PC-9 (cell line): Measurements from ENCODE around the gene VASP. TPM values are rescaled to one million over a fixed set of nuclear protein-coding genes. Genes with fewer than 3 reads are reported as not detected.

Experiments
- BruUV-seq: library from RNA; stranded (reverse); fragments of 400-500 nt; replicated peaks from 2 replicates; lab custom pipeline; 2021; lab: Mats Ljungman, UMichigan
- CTCF ChIA-PET: fragments of 300-600 bp; sonication (Branson Sonifier 250); formaldehyde crosslinking; loops from one replicate; lab custom pipeline; 2022; ENCODE audit warnings: antibody characterized with exemption; lab: Charles Lee
- POLR2A ChIA-PET: fragments of 300-600 bp; sonication (Branson Sonifier 250); formaldehyde crosslinking; loops from one replicate; lab custom pipeline; 2022; ENCODE audit warnings: antibody characterized with exemption; ENCODE audit not compliant: unreplicated experiment; lab: Charles Lee
- DNase-seq, 2 experiments: peaks; one replicate each; pipeline versions ENCODE4 v3.0.0 to v3.0.0-alpha.2; 2015 to 2022; ENCODE audit warnings: mixed read lengths in 1 of 2
- H2AFZ ChIP-seq: fragments of 200-600 bp; sonication (generic); 2 replicates; pipeline ENCODE4 v1.8.1; 2017; ENCODE audit warnings: antibody characterized with exemption
- H3F3A ChIP-seq: fragments of 200-600 bp; sonication (generic); 2 replicates; pipeline ENCODE4 v1.8.1; 2017; ENCODE audit warnings: antibody characterized with exemption, mild to moderate bottlenecking, low read depth; ENCODE audit not compliant: insufficient read depth
- H3K27ac ChIP-seq: fragments of 200-600 bp; sonication (generic); 2 replicates; pipeline ENCODE4 v1.6.1; 2016; ENCODE audit warnings: mixed run types
- H3K27me3 ChIP-seq: fragments of 200-600 bp; sonication (generic); 2 replicates; pipeline ENCODE4 v1.6.1; 2016; ENCODE audit warnings: low read depth, mixed run types; ENCODE audit not compliant: insufficient read depth
- H3K36me3 ChIP-seq: fragments of 200-600 bp; sonication (generic); 2 replicates; pipeline ENCODE4 v1.6.1; 2016; ENCODE audit warnings: low read depth, mixed run types
- H3K4me1 ChIP-seq: fragments of 200-600 bp; sonication (generic); replicated peaks from 2 replicates; pipeline ENCODE4 v1.6.1; 2016; ENCODE audit warnings: mixed run types; ENCODE audit not compliant: insufficient read depth
- H3K4me2 ChIP-seq: fragments of 200-600 bp; sonication (generic); 2 replicates; pipeline ENCODE4 v1.6.1; 2017; ENCODE audit warnings: mixed run types
- H3K4me3 ChIP-seq: fragments of 200-600 bp; sonication (generic); 2 replicates; pipeline ENCODE4 v1.6.1; 2016; ENCODE audit warnings: mixed run types
- H3K79me2 ChIP-seq: fragments of 200-600 bp; sonication (generic); 2 replicates; pipeline ENCODE4 v1.6.1; 2017; ENCODE audit warnings: low read depth, mixed run types
- H3K9me2 ChIP-seq: fragments of 200-600 bp; sonication (generic); 2 replicates; pipeline ENCODE4 v1.8.1; 2017; ENCODE audit warnings: mild to moderate bottlenecking; ENCODE audit not compliant: insufficient read depth
- H3K9me3 ChIP-seq: fragments of 200-600 bp; sonication (generic); 2 replicates; pipeline ENCODE4 v1.8.1; 2016; ENCODE audit warnings: low read depth; ENCODE audit not compliant: insufficient read depth
- H4K20me1 ChIP-seq: fragments of 200-600 bp; sonication (generic); 2 replicates; pipeline ENCODE4 v1.8.1; 2017; ENCODE audit not compliant: insufficient read depth
- EZH2 ChIP-seq: fragments of 200-600 bp; sonication (generic); IDR thresholded peaks from 2 replicates; pipeline ENCODE4 v1.8.0; 2017; ENCODE audit warnings: antibody characterized with exemption, low read depth
- intact Hi-C: fragments of 100-400 bp; cut with micrococcal nuclease; formaldehyde crosslinking; loops from one replicate; pipeline ENCODE4 v1.10.0; 2022; ENCODE audit not compliant: unreplicated experiment
- total RNA-seq: library from RNA; stranded (reverse); gene quantifications from 2 replicates; pipeline ENCODE4 v1.2.3, GENCODE V29; 2021
- TF ChIP-seq, protein P1 (sequence below): fragments of 200-600 bp; sonication (generic); conservative IDR thresholded peaks from 2 replicates; pipeline ENCODE4 v1.6.1; 2017; ENCODE audit warnings: mixed run types, antibody characterized with exemption, mild to moderate bottlenecking, moderate library complexity

VASP gene
- total RNA-seq, 1 experiment from 2014 or later, result 123 TPM

GRCh38 chr19:45528744-45529419 is 21.6 kb downstream of the VASP start:
- H3K27me3 ChIP-seq, result no peaks in the 10 kb centered on the region
- H3K4me1 ChIP-seq, result peaks cover 24% of the 10 kb centered on the region
- H3K36me3 ChIP-seq, result peaks cover 16% of the 10 kb centered on the region; the same call in 1 of the 2 replicates
- H3K9me3 ChIP-seq, result peaks cover 13% of the 10 kb centered on the region
- no peak for TF ChIP-seq EZH2
- TF ChIP-seq, protein P1, sequence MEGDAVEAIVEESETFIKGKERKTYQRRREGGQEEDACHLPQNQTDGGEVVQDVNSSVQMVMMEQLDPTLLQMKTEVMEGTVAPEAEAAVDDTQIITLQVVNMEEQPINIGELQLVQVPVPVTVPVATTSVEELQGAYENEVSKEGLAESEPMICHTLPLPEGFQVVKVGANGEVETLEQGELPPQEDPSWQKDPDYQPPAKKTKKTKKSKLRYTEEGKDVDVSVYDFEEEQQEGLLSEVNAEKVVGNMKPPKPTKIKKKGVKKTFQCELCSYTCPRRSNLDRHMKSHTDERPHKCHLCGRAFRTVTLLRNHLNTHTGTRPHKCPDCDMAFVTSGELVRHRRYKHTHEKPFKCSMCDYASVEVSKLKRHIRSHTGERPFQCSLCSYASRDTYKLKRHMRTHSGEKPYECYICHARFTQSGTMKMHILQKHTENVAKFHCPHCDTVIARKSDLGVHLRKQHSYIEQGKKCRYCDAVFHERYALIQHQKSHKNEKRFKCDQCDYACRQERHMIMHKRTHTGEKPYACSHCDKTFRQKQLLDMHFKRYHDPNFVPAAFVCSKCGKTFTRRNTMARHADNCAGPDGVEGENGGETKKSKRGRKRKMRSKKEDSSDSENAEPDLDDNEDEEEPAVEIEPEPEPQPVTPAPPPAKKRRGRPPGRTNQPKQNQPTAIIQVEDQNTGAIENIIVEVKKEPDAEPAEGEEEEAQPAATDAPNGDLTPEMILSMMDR, result peak; percentile 34; the same call in 1 of the 2 replicates
- H3K27ac ChIP-seq, result peak overlapping the region; percentile 88
- H3K4me2 ChIP-seq, result peak overlapping the region; percentile 97
- CTCF ChIA-PET, result interaction anchor here (0.5 to 1.2 kb wide), 5 partner anchors 29 to 357 kb away, joined by 3 to 6 read pairs (median 3); partner anchors contain the start of genes EML2 and IRF2BP1
- H4K20me1 ChIP-seq, result no peaks in the 10 kb centered on the region
- DNase-seq, result peak; percentile 82 to 85
- no TSS peak for BruUV-seq
- peaks cover 55% of the 10 kb centered on the region for H3F3A ChIP-seq
- H3K4me3 ChIP-seq, result peak overlapping the region; percentile 80
- POLR2A ChIA-PET, result interaction anchor here (0.6 to 0.7 kb wide), 5 partner anchors 10 to 252 kb away, joined by 3 to 16 read pairs (median 4); partner anchors contain the start of gene SIX5
- peak overlapping the region; percentile 76 for H2AFZ ChIP-seq
- no peaks in the 10 kb centered on the region for H3K79me2 ChIP-seq
- intact Hi-C loops, result loop anchor here (1.0 to 5.0 kb wide), 4 partner anchors 36 to 163 kb away; partner anchors contain the start of genes OPA3, QPCTL and SNRPD2
- no peaks in the 10 kb centered on the region for H3K9me2 ChIP-seq

GRCh38 chr19:45529420-45529785 is 22.1 kb downstream of the VASP start:
- H4K20me1 ChIP-seq, result no peaks in the 10 kb centered on the region
- ChIA-PET CTCF (interaction anchor here (0.6 to 1.2 kb wide), 3 partner anchors 29 to 101 kb away, joined by 3 to 6 read pairs (median 4); no protein-coding TSS in a partner anchor), POLR2A (interaction anchor here (0.7 kb wide), 1 partner anchor 252 kb away, joined by 3 read pairs; no protein-coding TSS in a partner anchor)
- H3K4me2 ChIP-seq, result peak overlapping the region; percentile 97
- H3K79me2 ChIP-seq, result no peaks in the 10 kb centered on the region
- H3K4me1 ChIP-seq, result peaks cover 24% of the 10 kb centered on the region
- H3K9me2 ChIP-seq, result no peaks in the 10 kb centered on the region
- TF ChIP-seq EZH2, result no peak
- TF ChIP-seq, protein P1, result no peak
- H3K36me3 ChIP-seq, result peaks cover 11% of the 10 kb centered on the region; the same call in 1 of the 2 replicates
- peaks cover 13% of the 10 kb centered on the region for H3K9me3 ChIP-seq
- DNase-seq, result no peak
- peak overlapping the region; percentile 80 for H3K4me3 ChIP-seq
- peaks cover 53% of the 10 kb centered on the region for H3F3A ChIP-seq
- BruUV-seq, result no TSS peak
- H3K27ac ChIP-seq, result peak overlapping the region; percentile 88; the same call in 1 of the 2 replicates
- intact Hi-C loops, result loop anchor here (2.0 to 5.0 kb wide), 3 partner anchors 37 to 163 kb away; partner anchors contain the start of genes OPA3, QPCTL and SNRPD2
- H2AFZ ChIP-seq, result peak overlapping the region; percentile 76
- no peaks in the 10 kb centered on the region for H3K27me3 ChIP-seq

DNA sequence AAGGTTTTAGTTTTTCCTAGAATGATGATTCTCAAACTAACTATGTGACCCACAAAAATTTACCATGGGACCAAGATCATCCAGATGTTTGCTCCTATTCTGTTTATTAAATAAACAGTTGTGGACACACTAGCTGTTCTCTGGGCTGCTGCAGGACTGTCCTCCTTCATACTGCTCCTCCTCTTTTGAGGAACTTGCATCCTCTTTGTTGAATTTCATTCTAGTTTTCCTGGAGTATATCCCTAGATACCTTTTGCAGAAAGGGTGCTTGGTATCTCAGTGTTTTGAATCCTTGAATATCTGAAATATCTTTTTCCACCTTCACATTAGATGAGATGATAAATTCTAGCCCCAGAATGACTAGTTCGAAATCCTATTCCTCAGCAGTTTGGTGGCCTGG is 24.1 kb downstream of the VASP start:
- no peak for DNase-seq
- Histone ChIP-seq H3K27me3 (no peaks in the 10 kb centered on the region), H3K9me2 (no peaks in the 10 kb centered on the region), H3F3A (peaks cover 48% of the 10 kb centered on the region), H3K9me3 (peaks cover 13% of the 10 kb centered on the region), H2AFZ (no peak overlapping the region), H3K4me2 (no peak overlapping the region), H3K36me3 (0 out of 2 replicates have a peak, but pooled peaks cover 3% of the 10 kb centered on the region), H3K4me3 (no peak overlapping the region), H3K79me2 (no peaks in the 10 kb centered on the region), H4K20me1 (no peaks in the 10 kb centered on the region), H3K4me1 (peaks cover 40% of the 10 kb centered on the region), H3K27ac (no peak overlapping the region)
- ChIA-PET POLR2A (no interaction called here), CTCF (interaction anchor here (0.6 kb wide), 1 partner anchor 484 kb away, joined by 3 read pairs; no protein-coding TSS in a partner anchor)
- no TSS peak for BruUV-seq
- no peak for TF ChIP-seq EZH2
- TF ChIP-seq, protein P1, result no peak
- intact Hi-C loops, result no loop called here
